Epidermal melanocyte (primary cell): ENCODE measurements around the gene ARSG.

ENCODE experiments used
- DNase-seq: peaks from one replicate; pipeline ENCODE4 v3.0.0; 2011; ENCODE audit warnings: low spot score; ENCODE audit not compliant: insufficient read length

Gene ARSG

GRCh38 chr17:68463211-68464019 is 172.1 kb downstream of the ARSG start:
- no peak for DNase-seq

- no peak for DNase-seq
Observed at GRCh38 chr17:68468334-68468733, 177.0 kb downstream of the ARSG start.

GRCh38 chr17:68468788-68469187 is 177.5 kb downstream of the ARSG start:
- DNase-seq = no peak
